Measurements from ENCODE around the gene LPCAT3.

GRCh38 chr12:6936636-6937480 lies 81.4 kb downstream of the LPCAT3 start:
- TF ChIP-seq FOXK2 (IDR thresholded peaks at IDR 0.05) (no peak), SP1 (IDR thresholded peaks at IDR 0.05) (no peak), FOXA1 (IDR thresholded peaks at IDR 0.05) (no peak)
